ENCODE data around the gene ACADVL.
A peak's percentile ranks its signal among the peaks of the same experiment; 100 is the strongest.
"Not testable (repeated sequence)": the region's sequence is repeated elsewhere in the genome, so short reads cannot be mapped to it uniquely, and the experiment has no call there.

The ACADVL gene

GRCh38 chr17:7235693-7236665, 16.2 kb downstream of the ACADVL start:
- peak; percentile 70 for DNase-seq

- no peak for DNase-seq
Observed at GRCh38 chr17:7236808-7237207, 17.1 kb downstream of the ACADVL start.

- no peak for DNase-seq
Observed at GRCh38 chr17:7237266-7237760, 17.6 kb downstream of the ACADVL start.

GRCh38 chr17:7237761-7238419, 18.2 kb downstream of the ACADVL start:
- DNase-seq: peak; percentile 94

- peak; percentile 74 for DNase-seq
Observed at GRCh38 chr17:7238420-7239090, 18.8 kb downstream of the ACADVL start.

- peak; percentile 99 for DNase-seq
Observed at GRCh38 chr17:7239091-7240027, 19.6 kb downstream of the ACADVL start, which contains the start of gene PHF23. Gene PHF23, minus strand, starts transcription at chr17:7239457. Its CDS starts 178 bp downstream, at chr17:7239279.

GRCh38 chr17:7240375-7240774, 20.6 kb downstream of the ACADVL start:
- DNase-seq: no peak

- DNase-seq: no peak
Observed at GRCh38 chr17:7241090-7241733, 21.5 kb downstream of the ACADVL start.

- DNase-seq: peak; percentile 97
Observed at GRCh38 chr17:7241783-7242716, 22.3 kb downstream of the ACADVL start, which contains the start of gene GABARAP. Gene GABARAP, minus strand, starts transcription at chr17:7242449. Its CDS starts 119 bp downstream, at chr17:7242330.

GRCh38 chr17:7242717-7243452, 23.1 kb downstream of the ACADVL start:
- peak; percentile 97 for DNase-seq

GRCh38 chr17:7243453-7243729, 23.7 kb downstream of the ACADVL start:
- no peak for DNase-seq

GRCh38 chr17:7243838-7244237, 24.1 kb downstream of the ACADVL start:
- not testable (repeated sequence) for DNase-seq

GRCh38 chr17:7246779-7247178, 27.0 kb downstream of the ACADVL start:
- no peak for DNase-seq

GRCh38 chr17:7248796-7249195, 29.1 kb downstream of the ACADVL start:
- no peak for DNase-seq

GRCh38 chr17:7249214-7249613, 29.5 kb downstream of the ACADVL start:
- no peak for DNase-seq

GRCh38 chr17:7249830-7250229, 30.1 kb downstream of the ACADVL start:
- DNase-seq: no peak

GRCh38 chr17:7250695-7251627, 31.2 kb downstream of the ACADVL start:
- DNase-seq: peak; percentile 71

GRCh38 chr17:7251661-7252175, 32.0 kb downstream of the ACADVL start, which contains the start of gene CTDNEP1:
Gene CTDNEP1, minus strand, starts transcription at chr17:7251734. Its CDS starts 438 bp downstream, at chr17:7251296.
- DNase-seq: peak; percentile 99
